HEK293 (cell line): ENCODE data around the gene ARAP1.
A peak's percentile ranks its signal among the peaks of the same experiment; 100 is the strongest.

Experiments used
- CTCF ChIA-PET: fragments of 350-600 bp; formaldehyde crosslinking; extraction: SDS; loops from one replicate; lab custom pipeline; 2021; ENCODE audit warnings: antibody characterized with exemption; lab: Yijun Ruan, JAX
- POLR2A ChIA-PET: fragments of 300-600 bp; formaldehyde crosslinking; extraction: SDS; loops from one replicate; lab custom pipeline; 2020; ENCODE audit warnings: antibody characterized with exemption, inconsistent platforms; lab: Yijun Ruan, JAX
- H3K27ac ChIP-seq: fragments of 200-500 bp; sonication (Bioruptor generic); 2 replicates; pipeline ENCODE4 v1.5.1; 2014; ENCODE audit warnings: low read depth, low read length, control low read depth, inconsistent platforms; ENCODE audit errors: extremely low read depth
- H3K36me3 ChIP-seq, 2 experiments: fragments of 200-500 bp in 1 of 2; sonication (Bioruptor generic) in 1 of 2; 1 replicate in 1 of 2; 2 replicates in 1 of 2; pipeline ENCODE4 v1.5.1; 2014 to 2017; ENCODE audit warnings: inconsistent platforms in 2 of 2, low read length in 2 of 2; ENCODE audit not compliant: control insufficient read depth in 2 of 2, insufficient read depth in 1 of 2
- H3K4me1 ChIP-seq: fragments of 200-500 bp; sonication (Bioruptor generic); 2 replicates; pipeline ENCODE4 v1.5.1; 2014; ENCODE audit warnings: mild to moderate bottlenecking, low read length, inconsistent platforms; ENCODE audit not compliant: control insufficient read depth, insufficient read depth
- H3K4me3 ChIP-seq: 2 replicates; pipeline ENCODE4 v1.5.1; 2011; ENCODE audit warnings: low read depth, mild to moderate bottlenecking, control low read depth, low read length, moderate library complexity
- H3K9me3 ChIP-seq: fragments of 200-500 bp; sonication (Bioruptor generic); 2 replicates; pipeline ENCODE4 v1.5.1; 2014; ENCODE audit warnings: low read depth, low read length, inconsistent platforms; ENCODE audit not compliant: control insufficient read depth, insufficient read depth
- GLIS1 ChIP-seq: fragments of 450-650 bp; formaldehyde crosslinking; IDR thresholded peaks from 2 replicates; pipeline ENCODE4 v1.5.1; 2016; ENCODE audit warnings: missing biosample characterization, missing genetic modification characterization
- IKZF3 ChIP-seq: fragments of 450-650 bp; IDR thresholded peaks from 2 replicates; pipeline ENCODE4 v1.5.0; 2018; ENCODE audit warnings: missing biosample characterization, mild to moderate bottlenecking, missing genetic modification characterization, moderate library complexity
- INSM2 ChIP-seq: fragments of 450-650 bp; formaldehyde crosslinking; IDR thresholded peaks from 2 replicates; pipeline ENCODE4 v1.5.1; 2016; ENCODE audit warnings: missing biosample characterization, missing genetic modification characterization
- KLF1 ChIP-seq: fragments of 450-650 bp; formaldehyde crosslinking; IDR thresholded peaks from 2 replicates; pipeline ENCODE4 v1.5.1; 2016; ENCODE audit warnings: missing biosample characterization, missing genetic modification characterization
- SP3 ChIP-seq: fragments of 450-650 bp; formaldehyde crosslinking; IDR thresholded peaks from 2 replicates; pipeline ENCODE4 v1.5.1; 2016; ENCODE audit warnings: missing biosample characterization, missing genetic modification characterization
- SP7 ChIP-seq: fragments of 450-650 bp; formaldehyde crosslinking; IDR thresholded peaks from 2 replicates; pipeline ENCODE4 v1.5.1; 2016; ENCODE audit warnings: missing biosample characterization, missing genetic modification characterization
- YY2 ChIP-seq: fragments of 450-650 bp; formaldehyde crosslinking; IDR thresholded peaks from 2 replicates; pipeline ENCODE4 v1.5.1; 2016; ENCODE audit warnings: missing biosample characterization, missing genetic modification characterization
- ZFP41 ChIP-seq: fragments of 450-650 bp; formaldehyde crosslinking; IDR thresholded peaks from 2 replicates; pipeline ENCODE4 v1.5.1; 2016; ENCODE audit warnings: missing biosample characterization, missing genetic modification characterization, borderline replicate concordance
- ZFP69B ChIP-seq: fragments of 450-650 bp; formaldehyde crosslinking; IDR thresholded peaks from 2 replicates; pipeline ENCODE4 v1.5.1; 2016; ENCODE audit warnings: missing biosample characterization, missing genetic modification characterization
- ZNF114 ChIP-seq: fragments of 450-650 bp; formaldehyde crosslinking; IDR thresholded peaks from 2 replicates; pipeline ENCODE4 v1.5.0; 2017; ENCODE audit warnings: missing biosample characterization, missing genetic modification characterization
- ZNF157 ChIP-seq: fragments of 450-650 bp; formaldehyde crosslinking; IDR thresholded peaks from 2 replicates; pipeline ENCODE4 v1.5.1; 2016; ENCODE audit warnings: missing biosample characterization, missing genetic modification characterization
- ZNF16 ChIP-seq: fragments of 450-650 bp; formaldehyde crosslinking; IDR thresholded peaks from 2 replicates; pipeline ENCODE4 v1.5.1; 2016; ENCODE audit warnings: low read depth, missing biosample characterization, missing genetic modification characterization
- ZNF202 ChIP-seq: fragments of 450-650 bp; formaldehyde crosslinking; IDR thresholded peaks from 2 replicates; pipeline ENCODE4 v1.5.1; 2016; ENCODE audit warnings: missing biosample characterization, missing genetic modification characterization, borderline replicate concordance
- ZNF214 ChIP-seq: fragments of 450-650 bp; formaldehyde crosslinking; IDR thresholded peaks from 2 replicates; pipeline ENCODE4 v1.5.1; 2017; ENCODE audit warnings: missing biosample characterization, mild to moderate bottlenecking, missing genetic modification characterization, borderline replicate concordance
- ZNF324 ChIP-seq: fragments of 450-650 bp; formaldehyde crosslinking; IDR thresholded peaks from 2 replicates; pipeline ENCODE4 v1.5.1; 2016; ENCODE audit warnings: missing biosample characterization, missing genetic modification characterization
- ZNF341 ChIP-seq: fragments of 450-650 bp; formaldehyde crosslinking; IDR thresholded peaks from 2 replicates; pipeline ENCODE4; 2016; ENCODE audit warnings: low read depth, missing biosample characterization, missing genetic modification characterization
- ZNF600 ChIP-seq: fragments of 450-650 bp; formaldehyde crosslinking; IDR thresholded peaks from 2 replicates; pipeline ENCODE4 v1.5.1; 2016; ENCODE audit warnings: missing biosample characterization, missing genetic modification characterization
- ZNF658 ChIP-seq: fragments of 450-650 bp; formaldehyde crosslinking; IDR thresholded peaks from 2 replicates; pipeline ENCODE4; 2016; ENCODE audit warnings: missing biosample characterization, missing genetic modification characterization
- ZNF776 ChIP-seq: fragments of 450-650 bp; formaldehyde crosslinking; IDR thresholded peaks from 2 replicates; pipeline ENCODE4 v1.5.0; 2017; ENCODE audit warnings: missing biosample characterization, missing genetic modification characterization, borderline replicate concordance
- ZNF843 ChIP-seq: fragments of 450-650 bp; formaldehyde crosslinking; IDR thresholded peaks from 2 replicates; pipeline ENCODE4 v1.5.1; 2016; ENCODE audit warnings: missing biosample characterization, missing genetic modification characterization
- ZSCAN30 ChIP-seq: fragments of 450-650 bp; IDR thresholded peaks from 2 replicates; pipeline ENCODE4 v1.5.1; 2018; ENCODE audit warnings: missing biosample characterization, mild to moderate bottlenecking, missing genetic modification characterization, moderate library complexity
- TF ChIP-seq, protein P1 (sequence below): fragments of 450-650 bp; formaldehyde crosslinking; IDR thresholded peaks from 2 replicates; pipeline ENCODE4 v1.5.1; 2016; ENCODE audit warnings: missing biosample characterization, missing genetic modification characterization
- TF ChIP-seq, protein P2 (sequence below): fragments of 450-650 bp; formaldehyde crosslinking; IDR thresholded peaks from 2 replicates; pipeline ENCODE4 v1.5.1; 2016; ENCODE audit warnings: missing biosample characterization, missing genetic modification characterization
- TF ChIP-seq, protein P3 (sequence below): fragments of 450-650 bp; formaldehyde crosslinking; IDR thresholded peaks from 2 replicates; pipeline ENCODE4 v1.5.1; 2016; ENCODE audit warnings: missing biosample characterization, missing genetic modification characterization

Gene ARAP1

DNA sequence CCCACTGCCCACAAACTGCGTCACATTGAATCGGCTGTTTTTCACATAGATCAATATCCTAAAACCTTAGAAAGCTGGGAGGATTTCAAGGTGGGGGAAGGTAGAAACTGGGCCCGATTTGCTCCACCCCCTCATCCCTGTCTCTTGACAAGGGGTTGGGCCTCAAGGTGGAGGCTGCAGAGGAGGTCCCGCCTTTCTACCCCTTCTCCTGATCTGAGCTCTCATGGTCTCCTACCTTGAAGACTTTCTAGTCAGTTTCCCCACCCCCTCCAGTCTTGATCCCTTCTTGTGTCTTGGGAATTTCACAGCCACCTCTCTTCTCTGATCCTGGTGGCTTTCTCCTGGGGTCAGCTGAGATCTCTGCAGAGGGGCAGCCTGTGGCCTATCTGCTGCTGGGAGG, 46.2 kb upstream of the ARAP1 start:
- no peak overlapping the region for H3K27ac ChIP-seq
- POLR2A ChIA-PET: interaction anchor here (1.3 kb wide), 1 partner anchor 16 kb away, joined by 3 read pairs; no protein-coding TSS in a partner anchor
- no peaks in the 10 kb centered on the region for H3K9me3 ChIP-seq
- no peaks in the 10 kb centered on the region for H3K4me1 ChIP-seq
- CTCF ChIA-PET: interaction anchor here (0.6 to 1.1 kb wide), 3 partner anchors 26 to 537 kb away, joined by 3 to 7 read pairs (median 3); no protein-coding TSS in a partner anchor
- no peaks in the 10 kb centered on the region for H3K36me3 ChIP-seq
- TF ChIP-seq ZNF658 (no peak), YY2 (tag by site-specific recombination) (no peak), SP3 (tag by site-specific recombination) (peak; percentile 10; the same call in 1 of the 2 replicates)
- H3K4me3 ChIP-seq: no peak overlapping the region

DNA sequence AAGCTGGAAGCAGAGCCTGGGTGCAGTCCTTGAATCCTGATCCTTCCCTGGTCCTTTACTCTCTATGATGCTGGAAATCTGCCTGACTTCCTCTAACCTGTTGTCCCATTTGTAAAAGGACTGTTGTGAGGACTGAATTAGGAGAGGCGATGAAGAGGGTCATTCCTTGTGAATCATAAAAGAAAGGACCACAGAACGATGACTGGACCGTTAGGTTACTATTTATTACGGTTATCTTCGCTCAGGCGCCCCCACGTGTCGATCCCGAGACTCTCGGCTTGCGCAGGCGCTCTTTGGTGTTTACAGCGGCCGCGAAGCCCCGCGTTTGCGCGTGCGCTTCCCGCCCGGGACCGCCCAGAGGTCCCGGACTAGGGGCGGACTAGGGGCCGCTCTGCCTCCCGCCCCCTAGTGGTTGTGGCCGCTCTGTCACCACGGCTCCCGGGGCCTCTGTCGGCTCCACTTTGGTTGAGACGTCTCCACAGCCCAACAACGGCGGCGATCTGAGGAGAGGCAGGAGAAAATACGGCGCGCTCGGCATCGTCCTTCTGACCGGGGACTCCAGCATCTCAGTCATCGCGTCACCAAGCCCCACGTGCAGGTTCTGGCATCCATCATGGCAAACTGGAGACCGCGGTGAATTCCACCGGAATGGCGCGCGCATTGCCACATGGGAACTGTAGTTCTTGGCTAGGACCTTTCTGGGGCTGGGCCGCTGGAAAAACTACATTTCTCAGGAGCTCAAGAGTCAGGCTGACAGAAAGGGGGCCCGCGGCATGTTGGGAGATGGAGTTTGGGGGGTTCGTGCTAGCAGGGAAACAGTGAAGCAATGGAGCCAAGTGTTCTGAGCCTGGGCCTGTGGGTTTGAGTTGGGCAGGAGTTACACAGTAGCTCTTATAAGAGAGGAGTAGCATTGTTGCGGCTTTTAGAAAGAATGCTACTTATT, 41.5 kb upstream of the ARAP1 start, which contains the start of gene STARD10:
Gene STARD10 (minus strand): TSS at position 623 of the 943 bp plus-strand sequence. CDS start 12,866 bp downstream, outside the sequence.
- H3K27ac ChIP-seq: peak within 1 kb of the TSS; percentile 39; the same call in 1 of the 2 replicates
- 0 out of 2 replicates have a peak, but pooled peaks have one; percentile 49 for TF ChIP-seq ZNF843 (tag by site-specific recombination)
- TF ChIP-seq ZNF157 (tag by site-specific recombination): no peak
- no peak; the same call in 1 of the 2 replicates for TF ChIP-seq ZNF324 (tag by site-specific recombination)
- peak; percentile 61; the same call in 1 of the 2 replicates for TF ChIP-seq ZSCAN30 (tag by site-specific recombination)
- TF ChIP-seq ZNF114 (tag by site-specific recombination): no peak
- TF ChIP-seq IKZF3: peak; percentile 52
- peak; percentile 69 for TF ChIP-seq ZNF341 (tag by site-specific recombination)
- TF ChIP-seq ZNF776 (tag by site-specific recombination): no peak
- peak; percentile 84 for TF ChIP-seq INSM2 (tag by site-specific recombination)
- TF ChIP-seq, protein P1, sequence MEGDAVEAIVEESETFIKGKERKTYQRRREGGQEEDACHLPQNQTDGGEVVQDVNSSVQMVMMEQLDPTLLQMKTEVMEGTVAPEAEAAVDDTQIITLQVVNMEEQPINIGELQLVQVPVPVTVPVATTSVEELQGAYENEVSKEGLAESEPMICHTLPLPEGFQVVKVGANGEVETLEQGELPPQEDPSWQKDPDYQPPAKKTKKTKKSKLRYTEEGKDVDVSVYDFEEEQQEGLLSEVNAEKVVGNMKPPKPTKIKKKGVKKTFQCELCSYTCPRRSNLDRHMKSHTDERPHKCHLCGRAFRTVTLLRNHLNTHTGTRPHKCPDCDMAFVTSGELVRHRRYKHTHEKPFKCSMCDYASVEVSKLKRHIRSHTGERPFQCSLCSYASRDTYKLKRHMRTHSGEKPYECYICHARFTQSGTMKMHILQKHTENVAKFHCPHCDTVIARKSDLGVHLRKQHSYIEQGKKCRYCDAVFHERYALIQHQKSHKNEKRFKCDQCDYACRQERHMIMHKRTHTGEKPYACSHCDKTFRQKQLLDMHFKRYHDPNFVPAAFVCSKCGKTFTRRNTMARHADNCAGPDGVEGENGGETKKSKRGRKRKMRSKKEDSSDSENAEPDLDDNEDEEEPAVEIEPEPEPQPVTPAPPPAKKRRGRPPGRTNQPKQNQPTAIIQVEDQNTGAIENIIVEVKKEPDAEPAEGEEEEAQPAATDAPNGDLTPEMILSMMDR (tag by site-specific recombination): peak; percentile 99
- peak; percentile 100 for TF ChIP-seq ZNF600 (tag by site-specific recombination)
- no peak for TF ChIP-seq ZNF16 (tag by site-specific recombination)
- 0 out of 2 replicates have a peak, but pooled peaks have one; percentile 48 for TF ChIP-seq ZFP69B
- TF ChIP-seq ZNF202: no peak
- no peak for TF ChIP-seq ZNF214
- TF ChIP-seq, protein P2, sequence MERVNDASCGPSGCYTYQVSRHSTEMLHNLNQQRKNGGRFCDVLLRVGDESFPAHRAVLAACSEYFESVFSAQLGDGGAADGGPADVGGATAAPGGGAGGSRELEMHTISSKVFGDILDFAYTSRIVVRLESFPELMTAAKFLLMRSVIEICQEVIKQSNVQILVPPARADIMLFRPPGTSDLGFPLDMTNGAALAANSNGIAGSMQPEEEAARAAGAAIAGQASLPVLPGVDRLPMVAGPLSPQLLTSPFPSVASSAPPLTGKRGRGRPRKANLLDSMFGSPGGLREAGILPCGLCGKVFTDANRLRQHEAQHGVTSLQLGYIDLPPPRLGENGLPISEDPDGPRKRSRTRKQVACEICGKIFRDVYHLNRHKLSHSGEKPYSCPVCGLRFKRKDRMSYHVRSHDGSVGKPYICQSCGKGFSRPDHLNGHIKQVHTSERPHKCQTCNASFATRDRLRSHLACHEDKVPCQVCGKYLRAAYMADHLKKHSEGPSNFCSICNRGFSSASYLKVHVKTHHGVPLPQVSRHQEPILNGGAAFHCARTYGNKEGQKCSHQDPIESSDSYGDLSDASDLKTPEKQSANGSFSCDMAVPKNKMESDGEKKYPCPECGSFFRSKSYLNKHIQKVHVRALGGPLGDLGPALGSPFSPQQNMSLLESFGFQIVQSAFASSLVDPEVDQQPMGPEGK: peak; percentile 82
- no peak for TF ChIP-seq ZFP41
- no peak for TF ChIP-seq KLF1
- peak; percentile 76 for TF ChIP-seq SP7 (tag by site-specific recombination)
- peak; percentile 37; the same call in 1 of the 2 replicates for TF ChIP-seq GLIS1
- TF ChIP-seq, protein P3, sequence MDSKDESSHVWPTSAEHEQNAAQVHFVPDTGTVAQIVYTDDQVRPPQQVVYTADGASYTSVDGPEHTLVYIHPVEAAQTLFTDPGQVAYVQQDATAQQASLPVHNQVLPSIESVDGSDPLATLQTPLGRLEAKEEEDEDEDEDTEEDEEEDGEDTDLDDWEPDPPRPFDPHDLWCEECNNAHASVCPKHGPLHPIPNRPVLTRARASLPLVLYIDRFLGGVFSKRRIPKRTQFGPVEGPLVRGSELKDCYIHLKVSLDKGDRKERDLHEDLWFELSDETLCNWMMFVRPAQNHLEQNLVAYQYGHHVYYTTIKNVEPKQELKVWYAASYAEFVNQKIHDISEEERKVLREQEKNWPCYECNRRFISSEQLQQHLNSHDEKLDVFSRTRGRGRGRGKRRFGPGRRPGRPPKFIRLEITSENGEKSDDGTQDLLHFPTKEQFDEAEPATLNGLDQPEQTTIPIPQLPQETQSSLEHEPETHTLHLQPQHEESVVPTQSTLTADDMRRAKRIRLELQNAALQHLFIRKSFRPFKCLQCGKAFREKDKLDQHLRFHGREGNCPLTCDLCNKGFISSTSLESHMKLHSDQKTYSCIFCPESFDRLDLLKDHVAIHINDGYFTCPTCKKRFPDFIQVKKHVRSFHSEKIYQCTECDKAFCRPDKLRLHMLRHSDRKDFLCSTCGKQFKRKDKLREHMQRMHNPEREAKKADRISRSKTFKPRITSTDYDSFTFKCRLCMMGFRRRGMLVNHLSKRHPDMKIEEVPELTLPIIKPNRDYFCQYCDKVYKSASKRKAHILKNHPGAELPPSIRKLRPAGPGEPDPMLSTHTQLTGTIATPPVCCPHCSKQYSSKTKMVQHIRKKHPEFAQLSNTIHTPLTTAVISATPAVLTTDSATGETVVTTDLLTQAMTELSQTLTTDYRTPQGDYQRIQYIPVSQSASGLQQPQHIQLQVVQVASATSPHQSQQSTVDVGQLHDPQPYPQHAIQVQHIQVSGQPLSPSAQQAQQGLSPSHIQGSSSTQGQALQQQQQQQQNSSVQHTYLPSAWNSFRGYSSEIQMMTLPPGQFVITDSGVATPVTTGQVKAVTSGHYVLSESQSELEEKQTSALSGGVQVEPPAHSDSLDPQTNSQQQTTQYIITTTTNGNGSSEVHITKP (tag by site-specific recombination): peak; percentile 79

More for the DNA sequence above, 41.5 kb upstream of the ARAP1 start, which contains the start of gene STARD10:
- H3K4me3 ChIP-seq: peak within 1 kb of the TSS; percentile 96
- H3K36me3 ChIP-seq: no peaks in the 10 kb centered on the region
- ChIA-PET CTCF (interaction anchor here (0.6 to 4.0 kb wide), 30 partner anchors 8 to 513 kb away, joined by 3 to 57 read pairs (median 4); no protein-coding TSS in a partner anchor), POLR2A (interaction anchor here (0.5 to 2.8 kb wide), 14 partner anchors 9 to 698 kb away, joined by 3 to 12 read pairs (median 4); partner anchors contain the start of gene FCHSD2)
- no peaks in the 10 kb centered on the region for H3K4me1 ChIP-seq
- H3K9me3 ChIP-seq: no peaks in the 10 kb centered on the region
